ENCODE results near the gene ANKRD61.
"Not testable (repeated sequence)": the region's sequence is repeated elsewhere in the genome, so short reads cannot be mapped to it uniquely, and the experiment has no call there.

ANKRD61 gene

GRCh38 chr7:6030988-6031387 lies at the start of gene ANKRD61:
ANKRD61 (plus strand) TSS chr7:6031376; CDS start chr7:6031376, 0 bp downstream.
- DNase-seq (ENCODE audit: low spot score) = no peak

GRCh38 chr7:5987061-5987460 lies 44.1 kb upstream of the ANKRD61 start:
- not testable (repeated sequence) for DNase-seq (ENCODE audit: low spot score)

DNA sequence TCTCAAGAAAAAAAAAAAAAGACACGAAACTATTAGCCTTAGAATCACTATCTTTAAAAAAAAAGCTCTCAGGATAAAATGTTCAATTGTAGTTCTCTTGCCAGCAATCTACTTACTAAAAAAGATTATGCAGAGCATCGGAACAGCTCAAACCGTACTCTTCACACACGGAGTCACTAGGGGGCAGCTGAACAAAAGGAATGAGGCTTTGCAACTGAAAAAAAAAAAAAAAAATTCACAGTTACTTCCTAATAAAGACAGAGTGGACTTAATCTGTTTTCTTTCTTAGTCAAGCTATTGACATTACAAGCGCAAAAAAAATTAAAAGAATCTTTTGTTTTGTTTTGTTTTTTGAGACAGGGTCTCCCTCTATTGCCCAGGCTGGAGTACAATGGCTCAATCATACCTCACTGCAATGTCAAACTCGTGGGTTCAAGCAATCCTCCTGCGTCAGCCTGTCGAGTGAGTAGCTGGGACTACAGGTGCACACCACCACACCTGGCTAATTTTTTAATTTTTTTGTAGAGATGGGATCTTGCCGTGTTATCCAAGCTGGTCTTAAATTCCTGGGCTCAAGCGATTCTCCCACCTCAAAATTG lies 33.9 kb upstream of the ANKRD61 start:
- no peak for DNase-seq (ENCODE audit: low spot score)

GRCh38 chr7:6007386-6007785 lies 23.8 kb upstream of the ANKRD61 start:
- no peak for DNase-seq (ENCODE audit: low spot score)

GRCh38 chr7:6007835-6008590 lies 23.2 kb upstream of the ANKRD61 start:
- DNase-seq (ENCODE audit: low spot score) = not testable (repeated sequence)

GRCh38 chr7:6008668-6009611 lies 22.2 kb upstream of the ANKRD61 start, which contains the start of the genes AIMP2 and PMS2:
AIMP2 (plus strand) TSS chr7:6009272; CDS start chr7:6009364, 92 bp downstream.
PMS2 (minus strand) TSS chr7:6009049; CDS start chr7:6009019, 30 bp downstream.
- DNase-seq (ENCODE audit: low spot score) = peak; percentile 97

GRCh38 chr7:6010370-6010769 lies 20.8 kb upstream of the ANKRD61 start:
- not testable (repeated sequence) for DNase-seq (ENCODE audit: low spot score)

- DNase-seq (ENCODE audit: low spot score) = no peak
These were observed 19.6 kb upstream of the ANKRD61 start for GRCh38 chr7:6011541-6011940.

- no peak for DNase-seq (ENCODE audit: low spot score)
These were observed 18.6 kb upstream of the ANKRD61 start for GRCh38 chr7:6012355-6013104.

- peak; percentile 71 for DNase-seq (ENCODE audit: low spot score)
These were observed 15.1 kb upstream of the ANKRD61 start for GRCh38 chr7:6015917-6016652.

GRCh38 chr7:6016653-6016966 lies 14.6 kb upstream of the ANKRD61 start:
- DNase-seq (ENCODE audit: low spot score) = no peak

GRCh38 chr7:6020371-6021286 lies 10.5 kb upstream of the ANKRD61 start:
- DNase-seq (ENCODE audit: low spot score) = no peak

GRCh38 chr7:6022707-6023106 lies 8.5 kb upstream of the ANKRD61 start:
- DNase-seq (ENCODE audit: low spot score) = no peak

DNA sequence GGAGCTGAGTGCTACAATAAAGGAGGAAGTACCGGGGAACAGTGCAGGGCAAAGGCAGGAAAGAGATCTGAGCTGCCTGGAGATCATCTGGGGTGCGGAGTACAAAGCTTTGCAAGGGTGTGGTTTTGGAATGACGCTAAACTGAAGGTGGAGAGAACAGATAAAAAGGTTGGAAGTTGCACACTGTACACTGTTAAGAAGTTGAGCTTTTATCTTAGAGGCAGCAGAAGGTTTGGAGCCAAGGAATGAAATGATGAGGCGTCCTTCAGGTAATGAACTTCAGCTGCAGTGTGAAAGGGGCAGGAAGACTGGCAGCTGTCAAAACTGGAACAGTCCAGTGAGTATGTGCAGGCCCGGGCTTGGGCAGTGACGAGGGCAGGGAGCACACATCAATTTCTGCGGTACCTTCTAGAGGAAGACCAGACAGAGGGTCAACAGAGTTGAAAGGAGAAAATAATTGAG lies 7.2 kb upstream of the ANKRD61 start:
- DNase-seq (ENCODE audit: low spot score) = no peak

DNA sequence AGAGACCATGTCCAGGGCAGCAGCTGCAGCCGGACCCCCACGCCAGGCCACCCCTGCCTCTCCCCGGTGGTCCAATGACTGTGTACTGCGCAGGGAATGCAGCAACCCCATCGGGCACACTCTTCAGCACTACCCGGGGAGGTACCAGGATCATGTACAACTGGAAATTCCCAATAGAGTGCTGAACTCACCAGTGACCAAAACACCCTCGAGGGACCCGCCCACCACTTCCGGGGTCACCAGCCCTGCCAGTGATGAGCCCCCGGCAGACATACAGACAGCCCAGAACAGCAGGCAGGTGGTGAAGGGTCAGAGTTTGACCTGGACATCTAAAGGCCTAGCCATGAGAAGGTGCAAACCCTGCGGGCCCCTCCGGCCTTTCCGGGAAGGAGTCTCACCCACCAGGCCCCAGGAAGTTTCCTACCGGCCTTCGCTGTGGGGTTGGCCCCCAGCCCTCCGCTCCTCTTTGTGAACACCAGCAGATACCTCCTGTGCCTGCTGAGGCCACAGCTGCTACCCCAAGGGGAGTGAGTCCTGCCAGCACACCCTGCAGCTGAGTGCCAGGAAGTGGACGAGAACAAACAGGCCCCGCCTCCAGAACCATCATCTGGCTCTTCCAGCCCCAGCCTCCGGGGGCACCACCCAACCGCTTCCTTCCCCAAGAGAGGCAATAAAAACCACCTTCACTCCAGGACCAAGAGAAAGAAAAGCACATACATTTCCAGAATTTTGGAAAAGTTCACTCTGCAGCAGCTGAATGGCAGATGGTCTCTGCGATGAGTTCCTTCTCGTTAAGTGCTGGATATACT lies 5.0 kb upstream of the ANKRD61 start:
- no peak for DNase-seq (ENCODE audit: low spot score)

DNA sequence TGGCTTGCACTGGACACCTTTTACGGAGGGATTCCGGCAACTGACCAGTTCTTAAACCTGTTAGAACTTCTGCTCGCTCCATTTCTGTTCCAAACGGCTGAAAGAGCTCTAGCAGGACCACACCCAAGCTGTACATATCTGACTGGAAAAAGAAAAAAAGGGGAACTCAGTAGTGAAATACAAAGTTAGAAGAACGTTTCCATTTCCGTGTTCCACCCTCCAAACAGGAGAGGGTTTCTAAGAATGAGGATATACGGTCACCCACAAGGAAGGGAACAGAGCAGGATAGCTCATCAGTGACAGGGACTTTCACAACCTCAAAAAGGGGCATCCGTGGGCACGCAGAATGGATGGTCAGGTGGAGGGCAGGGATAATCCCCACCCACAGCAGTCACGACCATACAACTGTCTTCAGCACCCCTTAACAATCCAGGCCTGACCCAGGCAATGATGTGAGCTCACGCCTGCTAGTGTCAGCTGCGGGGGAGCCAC lies 4.3 kb upstream of the ANKRD61 start:
- DNase-seq (ENCODE audit: low spot score) = no peak

DNA sequence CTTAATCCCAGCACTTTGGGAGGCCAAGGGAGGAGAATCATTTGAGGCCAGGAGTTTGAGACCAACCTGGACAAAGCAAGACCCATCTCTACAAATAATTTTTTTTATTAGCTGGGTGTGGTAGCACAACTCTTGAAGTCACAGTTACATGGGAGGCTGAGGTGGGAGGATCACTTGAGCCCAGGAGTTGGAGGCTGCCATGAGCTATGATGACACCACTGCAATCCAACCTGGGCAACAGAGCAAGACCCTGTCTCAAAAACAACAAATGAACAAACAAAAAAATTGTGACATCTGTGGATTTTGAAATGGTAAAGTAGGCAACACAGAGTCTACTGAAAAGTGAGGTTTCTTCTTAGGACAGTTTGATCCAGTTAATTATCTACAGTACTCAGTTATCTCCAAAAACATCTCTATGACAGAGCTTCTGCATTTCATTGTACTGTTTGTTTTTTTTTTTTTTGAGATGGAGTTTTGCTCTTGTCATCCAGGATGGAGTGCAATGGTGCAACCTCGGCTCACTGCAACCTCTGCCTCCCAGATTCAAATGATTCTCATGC lies 3.3 kb upstream of the ANKRD61 start:
- DNase-seq (ENCODE audit: low spot score) = no peak

DNA sequence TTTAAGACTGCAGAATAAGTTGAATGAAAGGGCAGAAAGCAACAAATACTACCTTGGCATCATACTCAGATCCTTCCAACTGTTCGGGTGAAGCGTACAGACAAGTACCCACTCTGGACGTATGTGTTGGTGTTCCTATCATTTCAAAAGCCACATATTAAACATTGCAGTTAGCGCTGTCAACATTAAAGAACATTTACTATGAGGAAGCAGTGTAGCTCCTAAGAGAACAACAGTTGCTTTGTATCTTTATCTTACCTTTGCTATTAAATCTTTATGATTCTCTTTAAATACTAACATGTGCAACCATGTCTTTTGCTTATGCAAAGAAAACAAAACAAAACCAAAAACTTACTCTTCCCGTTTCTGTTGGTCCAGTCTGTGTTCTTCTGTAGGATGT lies 2.6 kb upstream of the ANKRD61 start:
- DNase-seq (ENCODE audit: low spot score) = no peak

All from left forelimb (tissue), 1 donor.